ENCODE data around the gene BTBD16.

- TF ChIP-seq CTCF (IDR thresholded peaks at IDR 0.05) (no peak), POLR2A (IDR thresholded peaks at IDR 0.05) (no peak)
These were observed 6.5 kb downstream of the BTBD16 start for GRCh38 chr10:122277526-122278136.

All from tibial nerve (tissue), 3 donors.